HepG2 (cell line): ENCODE measurements around the gene TSPAN9. TPM values are rescaled to one million over a fixed set of nuclear protein-coding genes. Genes with fewer than 3 reads are reported as not detected.

ENCODE experiments used
- ATAC-seq: fragments of 200-7000 bp; cut with Tn5 transposase; 3 replicates; pipeline ENCODE4 v1.9.1; 2020; ENCODE audit warnings: mild to moderate bottlenecking, moderate library complexity
- BruUV-seq: library from RNA; stranded (reverse); fragments of 400-500 nt; replicated peaks from 2 replicates; lab custom pipeline; 2021; lab: Mats Ljungman, UMichigan
- CTCF ChIA-PET: fragments of 300-600 bp; formaldehyde crosslinking; extraction: SDS; loops from one replicate; lab custom pipeline; 2021; ENCODE audit warnings: low total read pairs, inconsistent platforms, low intra/inter-chr PET ratio; lab: Yijun Ruan, JAX
- POLR2A ChIA-PET: fragments of 350-600 bp; sonication (Branson Sonifier 250); formaldehyde crosslinking; loops from one replicate; lab custom pipeline; 2020; ENCODE audit warnings: antibody characterized with exemption, inconsistent platforms; lab: Yijun Ruan, JAX
- DNase-seq: peaks from one replicate; pipeline ENCODE4 v3.0.0-alpha.2; 2015; ENCODE audit warnings: low spot score
- FAIRE-seq: peaks from 3 replicates; lab custom pipeline; 2011; peaks lifted over from hg19 to GRCh38; lab: Jason Lieb, UNC
- H2AFZ ChIP-seq: one replicate; pipeline ENCODE4 v1.6.1; 2011; ENCODE audit warnings: low read length, inconsistent platforms
- H3K27ac ChIP-seq: fragments of 300-600 bp; 3 replicates; pipeline ENCODE4 v1.8.0; 2011; ENCODE audit warnings: mixed run types, mild to moderate bottlenecking, mixed read lengths, low read length, inconsistent platforms; ENCODE audit not compliant: insufficient read depth; ENCODE audit errors: extremely low read length
- H3K27me3 ChIP-seq, 2 experiments: fragments of 200-600 bp in 1 of 2; 2 replicates in 1 of 2; 3 replicates in 1 of 2; pipeline versions ENCODE4 v1.6.0 to v1.8.0; 2011; ENCODE audit warnings: low read length in 2 of 2, mild to moderate bottlenecking in 2 of 2, moderate library complexity in 2 of 2, inconsistent platforms in 1 of 2; ENCODE audit not compliant: insufficient read depth in 2 of 2, control insufficient read depth in 1 of 2
- H3K36me3 ChIP-seq, 2 experiments: fragments of 200-600 bp in 1 of 2; replicated peaks in 1 of 2; 2 replicates in 1 of 2; 3 replicates in 1 of 2; pipeline versions ENCODE4 v1.5.1 to v1.8.0; 2011; ENCODE audit warnings: low read length in 2 of 2, inconsistent platforms in 1 of 2; ENCODE audit not compliant: insufficient read depth in 2 of 2, control insufficient read depth in 1 of 2
- H3K4me1 ChIP-seq: 2 replicates; pipeline ENCODE4 v1.5.1; 2012; ENCODE audit warnings: low read length, inconsistent platforms; ENCODE audit not compliant: insufficient read depth
- H3K4me2 ChIP-seq: 2 replicates; pipeline ENCODE4 v1.6.0; 2011; ENCODE audit warnings: low read depth, low read length, inconsistent platforms
- H3K4me3 ChIP-seq, 3 experiments: fragments of 200-600 bp in 1 of 3; sonication (generic), shearing (Covaris generic) in 1 of 3; replicated peaks in 1 of 3; 2 replicates each; pipeline ENCODE4 v1.5.1; 2011 to 2016; ENCODE audit warnings: low read length in 3 of 3, inconsistent platforms in 2 of 3, low read depth in 2 of 3, mild to moderate bottlenecking in 2 of 3, control low read depth in 1 of 3, mixed read lengths in 1 of 3; ENCODE audit not compliant: insufficient read depth in 1 of 3
- H3K79me2 ChIP-seq: one replicate; pipeline ENCODE4 v1.6.1; 2011; ENCODE audit warnings: low read length, inconsistent platforms; ENCODE audit not compliant: insufficient read depth
- H3K9ac ChIP-seq: 2 replicates; pipeline ENCODE4 v1.6.0; 2011; ENCODE audit warnings: mild to moderate bottlenecking, low read depth, low read length, inconsistent platforms; ENCODE audit not compliant: insufficient read depth
- H3K9me3 ChIP-seq: 2 replicates; pipeline ENCODE4 v1.5.1; 2012; ENCODE audit warnings: mild to moderate bottlenecking, low read length
- H4K20me1 ChIP-seq: 2 replicates; pipeline ENCODE4 v1.6.0; 2011; ENCODE audit warnings: inconsistent platforms, mild to moderate bottlenecking, low read length, moderate library complexity; ENCODE audit not compliant: insufficient read depth
- HDAC2 ChIP-seq: sonication (generic); formaldehyde crosslinking; IDR thresholded peaks from 2 replicates; pipeline ENCODE4 v1.4.0; 2020; ENCODE audit warnings: missing genetic modification reagents
- JARID2 ChIP-seq: sonication (generic); formaldehyde crosslinking; IDR thresholded peaks from 2 replicates; pipeline ENCODE4 v1.8.1; 2023; ENCODE audit warnings: missing genetic modification reagents, inconsistent platforms; ENCODE audit not compliant: insufficient replicate concordance
- ZBTB7A ChIP-seq: sonication (generic); formaldehyde crosslinking; IDR thresholded peaks from 2 replicates; pipeline ENCODE4 v1.8.0; 2022; ENCODE audit warnings: mild to moderate bottlenecking, missing genetic modification reagents
- ZNF20 ChIP-seq: sonication (generic); formaldehyde crosslinking; IDR thresholded peaks from 2 replicates; pipeline ENCODE4 v1.4.0; 2020; ENCODE audit warnings: mild to moderate bottlenecking, moderate library complexity, missing genetic modification reagents
- ZNF792 ChIP-seq: IDR thresholded peaks from 2 replicates; pipeline ENCODE4 v1.6.1; 2016
- WGBS: methylation state at CpG from one replicate; pipeline ENCODE4 v1.1.6; 2017; ENCODE audit warnings: low lambda C conversion rate; 5-methylcytosine and 5-hydroxymethylcytosine counted together
- in situ Hi-C: cut with HindIII; loops from 2 replicates; pipeline ENCODE4 v1.10.0; 2017; ENCODE audit warnings: low pct_unique_long_range_greater_than_20kb; ENCODE audit not compliant: extremely low pct_ligation_motif_present
- intact Hi-C: fragments of 100-400 bp; cut with micrococcal nuclease; formaldehyde crosslinking; loops from one replicate; pipeline ENCODE4 v1.10.0; 2022; ENCODE audit not compliant: unreplicated experiment
- polyA plus RNA-seq, 8 experiments: library from polyadenylated mRNA; depleted of rRNA in 3 of 8; stranded (reverse) in 7 of 8; unstranded in 1 of 8; fragments of >200 nt; fragmentation: Illumina TruSeq in 4 of 8; extraction: Trizol in 4 of 8; gene quantifications; 2 replicates each; pipeline versions ENCODE4 v1.2.1 to v1.2.3, GENCODE V29; 2011 to 2016; ENCODE audit warnings: low read depth in 4 of 8, missing spikeins in 1 of 8, mixed read lengths in 1 of 8; ENCODE audit not compliant: insufficient read depth in 1 of 8
- total RNA-seq, 5 experiments: library from RNA; depleted of rRNA; stranded (reverse); fragments of >200 nt; fragmentation: Illumina TruSeq; extraction: Trizol; gene quantifications; 2 replicates each; pipeline ENCODE4 v1.2.3, GENCODE V29; 2016; ENCODE audit warnings: low read depth in 1 of 5
- TF ChIP-seq, protein P1 (sequence below): sonication (generic); formaldehyde crosslinking; IDR thresholded peaks from 2 replicates; pipeline ENCODE4 v1.5.1; 2020; ENCODE audit warnings: missing genetic modification reagents, mild to moderate bottlenecking, borderline replicate concordance
- TF ChIP-seq, protein P2 (sequence below): sonication (generic); formaldehyde crosslinking; IDR thresholded peaks from 2 replicates; pipeline ENCODE4 v1.5.0; 2020; ENCODE audit warnings: missing genetic modification reagents
- TF ChIP-seq, protein P3 (sequence below): sonication (generic); formaldehyde crosslinking; IDR thresholded peaks from 2 replicates; pipeline ENCODE4 v1.9.0; 2021; ENCODE audit warnings: missing genetic modification reagents, borderline replicate concordance
- TF ChIP-seq, protein P4 (sequence below): sonication (generic); formaldehyde crosslinking; IDR thresholded peaks from 2 replicates; pipeline ENCODE4 v1.4.0; 2020; ENCODE audit warnings: missing genetic modification reagents
- TF ChIP-seq, protein P5 (sequence below): sonication (generic); formaldehyde crosslinking; IDR thresholded peaks from 2 replicates; pipeline ENCODE4 v1.4.0; 2020; ENCODE audit warnings: mild to moderate bottlenecking, missing genetic modification reagents
- TF ChIP-seq, protein P6 (sequence below): sonication (generic); formaldehyde crosslinking; IDR thresholded peaks from 2 replicates; pipeline ENCODE4 v1.5.1; 2020; ENCODE audit warnings: mild to moderate bottlenecking, missing genetic modification reagents

Gene TSPAN9
- total and polyA plus RNA-seq, 2 of the 13 experiments (the other 11 are each of a cell fraction or from before 2014, with no cell fraction given), result 18.1 to 42.3 TPM

DNA sequence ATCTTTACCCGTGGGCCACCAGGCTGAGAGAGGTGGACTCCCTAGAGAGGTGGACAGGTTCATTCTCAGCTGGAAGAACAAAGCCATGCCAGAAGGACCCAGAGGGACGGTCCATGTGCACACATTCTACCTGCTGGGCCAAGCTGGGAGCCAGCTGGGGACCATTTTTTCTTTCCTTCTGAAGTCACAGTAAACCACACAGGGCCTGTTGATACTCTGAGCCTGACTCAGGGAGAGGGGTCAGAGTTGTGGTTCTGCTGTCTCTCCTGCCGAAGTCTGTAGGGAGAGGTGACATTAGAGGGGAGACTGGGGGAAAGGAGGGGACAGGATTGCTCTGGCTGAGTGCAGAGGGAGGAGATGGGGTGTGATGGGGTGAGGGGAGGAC is 148.6 kb downstream of the TSPAN9 start:
- Histone ChIP-seq H3K4me2 (no peak overlapping the region), H3K4me1 (no peaks in the 10 kb centered on the region), H3K79me2 (no peaks in the 10 kb centered on the region), H3K9me3 (no peaks in the 10 kb centered on the region), H3K9ac (no peak overlapping the region), H3K27ac (no peak overlapping the region), H4K20me1 (no peaks in the 10 kb centered on the region; the same call in 1 of the 2 replicates), H3K27me3 (no peaks in the 10 kb centered on the region), H2AFZ (no peak overlapping the region), H3K36me3 (peaks cover 0 to 3% of the 10 kb centered on the region in 2 experiments; a peak in 1 of 5 replicates), H3K4me3 (no peak overlapping the region)
- in situ Hi-C loops (no loop called here), intact Hi-C loops (no loop called here)
- ChIA-PET POLR2A (no interaction called here), CTCF (no interaction called here)
- ATAC-seq, result no peak
- TF ChIP-seq ZNF792 (CRISPR knock-in tag) (no peak), ZBTB7A (CRISPR knock-in tag) (no peak), HDAC2 (CRISPR knock-in tag) (no peak), JARID2 (CRISPR knock-in tag) (no peak), ZNF20 (no peak)
- TF ChIP-seq, protein P1, sequence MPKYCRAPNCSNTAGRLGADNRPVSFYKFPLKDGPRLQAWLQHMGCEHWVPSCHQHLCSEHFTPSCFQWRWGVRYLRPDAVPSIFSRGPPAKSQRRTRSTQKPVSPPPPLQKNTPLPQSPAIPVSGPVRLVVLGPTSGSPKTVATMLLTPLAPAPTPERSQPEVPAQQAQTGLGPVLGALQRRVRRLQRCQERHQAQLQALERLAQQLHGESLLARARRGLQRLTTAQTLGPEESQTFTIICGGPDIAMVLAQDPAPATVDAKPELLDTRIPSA, result no peak
- TF ChIP-seq, protein P2, sequence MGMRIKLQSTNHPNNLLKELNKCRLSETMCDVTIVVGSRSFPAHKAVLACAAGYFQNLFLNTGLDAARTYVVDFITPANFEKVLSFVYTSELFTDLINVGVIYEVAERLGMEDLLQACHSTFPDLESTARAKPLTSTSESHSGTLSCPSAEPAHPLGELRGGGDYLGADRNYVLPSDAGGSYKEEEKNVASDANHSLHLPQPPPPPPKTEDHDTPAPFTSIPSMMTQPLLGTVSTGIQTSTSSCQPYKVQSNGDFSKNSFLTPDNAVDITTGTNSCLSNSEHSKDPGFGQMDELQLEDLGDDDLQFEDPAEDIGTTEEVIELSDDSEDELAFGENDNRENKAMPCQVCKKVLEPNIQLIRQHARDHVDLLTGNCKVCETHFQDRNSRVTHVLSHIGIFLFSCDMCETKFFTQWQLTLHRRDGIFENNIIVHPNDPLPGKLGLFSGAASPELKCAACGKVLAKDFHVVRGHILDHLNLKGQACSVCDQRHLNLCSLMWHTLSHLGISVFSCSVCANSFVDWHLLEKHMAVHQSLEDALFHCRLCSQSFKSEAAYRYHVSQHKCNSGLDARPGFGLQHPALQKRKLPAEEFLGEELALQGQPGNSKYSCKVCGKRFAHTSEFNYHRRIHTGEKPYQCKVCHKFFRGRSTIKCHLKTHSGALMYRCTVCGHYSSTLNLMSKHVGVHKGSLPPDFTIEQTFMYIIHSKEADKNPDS (CRISPR knock-in tag), result no peak
- TF ChIP-seq, protein P3, sequence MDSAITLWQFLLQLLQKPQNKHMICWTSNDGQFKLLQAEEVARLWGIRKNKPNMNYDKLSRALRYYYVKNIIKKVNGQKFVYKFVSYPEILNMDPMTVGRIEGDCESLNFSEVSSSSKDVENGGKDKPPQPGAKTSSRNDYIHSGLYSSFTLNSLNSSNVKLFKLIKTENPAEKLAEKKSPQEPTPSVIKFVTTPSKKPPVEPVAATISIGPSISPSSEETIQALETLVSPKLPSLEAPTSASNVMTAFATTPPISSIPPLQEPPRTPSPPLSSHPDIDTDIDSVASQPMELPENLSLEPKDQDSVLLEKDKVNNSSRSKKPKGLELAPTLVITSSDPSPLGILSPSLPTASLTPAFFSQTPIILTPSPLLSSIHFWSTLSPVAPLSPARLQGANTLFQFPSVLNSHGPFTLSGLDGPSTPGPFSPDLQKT (CRISPR knock-in tag), result no peak
- TF ChIP-seq, protein P4, sequence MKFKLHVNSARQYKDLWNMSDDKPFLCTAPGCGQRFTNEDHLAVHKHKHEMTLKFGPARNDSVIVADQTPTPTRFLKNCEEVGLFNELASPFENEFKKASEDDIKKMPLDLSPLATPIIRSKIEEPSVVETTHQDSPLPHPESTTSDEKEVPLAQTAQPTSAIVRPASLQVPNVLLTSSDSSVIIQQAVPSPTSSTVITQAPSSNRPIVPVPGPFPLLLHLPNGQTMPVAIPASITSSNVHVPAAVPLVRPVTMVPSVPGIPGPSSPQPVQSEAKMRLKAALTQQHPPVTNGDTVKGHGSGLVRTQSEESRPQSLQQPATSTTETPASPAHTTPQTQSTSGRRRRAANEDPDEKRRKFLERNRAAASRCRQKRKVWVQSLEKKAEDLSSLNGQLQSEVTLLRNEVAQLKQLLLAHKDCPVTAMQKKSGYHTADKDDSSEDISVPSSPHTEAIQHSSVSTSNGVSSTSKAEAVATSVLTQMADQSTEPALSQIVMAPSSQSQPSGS (CRISPR knock-in tag), result no peak
- TF ChIP-seq, protein P5, sequence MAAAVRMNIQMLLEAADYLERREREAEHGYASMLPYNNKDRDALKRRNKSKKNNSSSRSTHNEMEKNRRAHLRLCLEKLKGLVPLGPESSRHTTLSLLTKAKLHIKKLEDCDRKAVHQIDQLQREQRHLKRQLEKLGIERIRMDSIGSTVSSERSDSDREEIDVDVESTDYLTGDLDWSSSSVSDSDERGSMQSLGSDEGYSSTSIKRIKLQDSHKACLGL (CRISPR knock-in tag), result no peak
- TF ChIP-seq, protein P6, sequence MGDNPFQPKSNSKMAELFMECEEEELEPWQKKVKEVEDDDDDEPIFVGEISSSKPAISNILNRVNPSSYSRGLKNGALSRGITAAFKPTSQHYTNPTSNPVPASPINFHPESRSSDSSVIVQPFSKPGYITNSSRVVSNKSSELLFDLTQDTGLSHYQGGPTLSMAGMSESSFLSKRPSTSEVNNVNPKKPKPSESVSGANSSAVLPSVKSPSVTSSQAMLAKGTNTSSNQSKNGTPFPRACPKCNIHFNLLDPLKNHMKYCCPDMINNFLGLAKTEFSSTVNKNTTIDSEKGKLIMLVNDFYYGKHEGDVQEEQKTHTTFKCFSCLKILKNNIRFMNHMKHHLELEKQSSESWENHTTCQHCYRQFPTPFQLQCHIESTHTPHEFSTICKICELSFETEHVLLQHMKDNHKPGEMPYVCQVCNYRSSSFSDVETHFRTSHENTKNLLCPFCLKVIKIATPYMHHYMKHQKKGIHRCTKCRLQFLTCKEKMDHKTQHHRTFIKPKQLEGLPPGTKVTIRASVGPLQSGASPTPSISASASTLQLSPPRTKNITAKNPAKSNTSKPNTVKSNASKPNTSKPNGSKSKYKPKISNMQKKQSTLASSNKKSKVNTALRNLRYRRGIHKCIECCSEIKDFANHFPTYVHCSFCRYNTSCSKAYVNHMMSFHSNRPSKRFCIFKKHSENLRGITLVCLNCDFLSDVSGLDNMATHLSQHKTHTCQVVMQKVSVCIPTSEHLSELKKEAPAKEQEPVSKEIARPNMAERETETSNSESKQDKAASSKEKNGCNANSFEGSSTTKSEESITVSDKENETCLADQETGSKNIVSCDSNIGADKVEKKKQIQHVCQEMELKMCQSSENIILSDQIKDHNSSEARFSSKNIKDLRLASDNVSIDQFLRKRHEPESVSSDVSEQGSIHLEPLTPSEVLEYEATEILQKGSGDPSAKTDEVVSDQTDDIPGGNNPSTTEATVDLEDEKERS (CRISPR knock-in tag), result no peak
- FAIRE-seq, result no peak
- 87% methylated on average over 3 of the region's 3 CpGs for WGBS
- no TSS peak for BruUV-seq
- no peak for DNase-seq
